ENCODE results near the gene OR3A1.
"Not testable (repeated sequence)": the region's sequence is repeated elsewhere in the genome, so short reads cannot be mapped to it uniquely, and the experiment has no call there.

Gene OR3A1

GRCh38 chr17:3298260-3298659 lies at the start of gene OR3A1:
TSS of gene OR3A1 (minus strand) at chr17:3298360. CDS start at chr17:3292582, 5,778 bp downstream.
- DNase-seq: no peak
- no peak within 1 kb of the TSS for H3K27ac Mint-ChIP-seq
- H3K27me3 Mint-ChIP-seq: no peaks in the 10 kb centered on the region
- ATAC-seq: no peak
- no peak within 1 kb of the TSS for H3K4me3 Mint-ChIP-seq
- no peaks in the 10 kb centered on the region for H3K4me1 Mint-ChIP-seq
- no peaks in the 10 kb centered on the region for H3K9me3 Mint-ChIP-seq

- not testable (repeated sequence) for H3K4me3 Mint-ChIP-seq, H3K27ac Mint-ChIP-seq, H3K4me1 Mint-ChIP-seq, ATAC-seq, DNase-seq
- Mint-ChIP-seq H3K27me3 (peaks cover 15% of the 10 kb centered on the region), H3K9me3 (peaks cover 18 to 31% of the 10 kb centered on the region in 2 donors)
These were observed 44.6 kb upstream of the OR3A1 start for GRCh38 chr17:3342782-3343181.

GRCh38 chr17:3335876-3336275 lies 37.7 kb upstream of the OR3A1 start:
- Mint-ChIP-seq H3K27me3 (no peaks in the 10 kb centered on the region), H3K27ac (no peak overlapping the region), H3K9me3 (peaks cover 0 to 19% of the 10 kb centered on the region in 2 donors), H3K4me3 (no peak overlapping the region), H3K4me1 (no peaks in the 10 kb centered on the region)
- DNase-seq (no peak), ATAC-seq (no peak)

GRCh38 chr17:3318336-3318735 lies 20.2 kb upstream of the OR3A1 start:
- DNase-seq (no peak), ATAC-seq (no peak)
- no peak overlapping the region for H3K27ac Mint-ChIP-seq
- H3K27me3 Mint-ChIP-seq: no peaks in the 10 kb centered on the region
- H3K4me1 Mint-ChIP-seq: no peaks in the 10 kb centered on the region
- peaks cover 0 to 13% of the 10 kb centered on the region in 2 donors for H3K9me3 Mint-ChIP-seq
- no peak overlapping the region for H3K4me3 Mint-ChIP-seq

- Mint-ChIP-seq H3K4me1 (no peaks in the 10 kb centered on the region), H3K27me3 (no peaks in the 10 kb centered on the region), H3K27ac (no peak overlapping the region), H3K4me3 (no peak overlapping the region), H3K9me3 (peaks cover 0 to under 1% of the 10 kb centered on the region in 2 donors)
- no peak for DNase-seq
- ATAC-seq: no peak
These were observed 18.7 kb upstream of the OR3A1 start for GRCh38 chr17:3316836-3317235.

- Mint-ChIP-seq H3K4me1 (no peaks in the 10 kb centered on the region), H3K9me3 (no peaks in the 10 kb centered on the region), H3K4me3 (no peak overlapping the region), H3K27me3 (no peaks in the 10 kb centered on the region), H3K27ac (no peak overlapping the region)
- ATAC-seq (no peak), DNase-seq (no peak)
These were observed 10.4 kb upstream of the OR3A1 start for GRCh38 chr17:3308603-3309002.

- H3K27ac Mint-ChIP-seq: no peak overlapping the region
- no peak for ATAC-seq
- DNase-seq: no peak
- H3K9me3 Mint-ChIP-seq: peaks cover 0 to 10% of the 10 kb centered on the region in 2 donors
- H3K4me3 Mint-ChIP-seq: no peak overlapping the region
- H3K4me1 Mint-ChIP-seq: no peaks in the 10 kb centered on the region
- H3K27me3 Mint-ChIP-seq: peaks cover 8% of the 10 kb centered on the region
These were observed 2.5 kb downstream of the OR3A1 start for GRCh38 chr17:3295632-3296031.

- not testable (repeated sequence) for H3K27ac Mint-ChIP-seq, H3K4me3 Mint-ChIP-seq, H3K4me1 Mint-ChIP-seq, H3K9me3 Mint-ChIP-seq, DNase-seq, ATAC-seq
- H3K27me3 Mint-ChIP-seq: peaks cover 18% of the 10 kb centered on the region
These were observed 4.6 kb downstream of the OR3A1 start for GRCh38 chr17:3293548-3293947.

- Mint-ChIP-seq H3K27ac (no peak overlapping the region), H3K9me3 (peaks cover 0 to 13% of the 10 kb centered on the region in 2 donors), H3K27me3 (no peaks in the 10 kb centered on the region), H3K4me3 (no peak overlapping the region), H3K4me1 (no peaks in the 10 kb centered on the region)
- DNase-seq (no peak), ATAC-seq (no peak)
These were observed 15.3 kb downstream of the OR3A1 start for GRCh38 chr17:3282901-3283300.

GRCh38 chr17:3276126-3276525 lies 22.0 kb downstream of the OR3A1 start:
- peaks cover 5 to 20% of the 10 kb centered on the region in 2 donors for H3K9me3 Mint-ChIP-seq

GRCh38 chr17:3271072-3271848 lies 26.9 kb downstream of the OR3A1 start:
- Mint-ChIP-seq H3K9me3 (peaks cover 5 to 26% of the 10 kb centered on the region in 2 donors), H3K27me3 (no peaks in the 10 kb centered on the region), H3K27ac (no peak overlapping the region), H3K4me3 (no peak overlapping the region), H3K4me1 (no peaks in the 10 kb centered on the region)
- DNase-seq: no peak
- ATAC-seq: no peak

More at GRCh38 chr17:3276126-3276525, 22.0 kb downstream of the OR3A1 start:
- no peak for DNase-seq
- H3K4me3 Mint-ChIP-seq: no peak overlapping the region
- H3K27ac Mint-ChIP-seq: no peak overlapping the region
- H3K27me3 Mint-ChIP-seq: no peaks in the 10 kb centered on the region
- no peaks in the 10 kb centered on the region for H3K4me1 Mint-ChIP-seq
- ATAC-seq: no peak

- ATAC-seq (no peak), DNase-seq (no peak)
- Mint-ChIP-seq H3K27me3 (no peaks in the 10 kb centered on the region), H3K4me3 (no peak overlapping the region), H3K4me1 (no peaks in the 10 kb centered on the region), H3K27ac (no peak overlapping the region), H3K9me3 (no peaks in the 10 kb centered on the region)
These were observed 37.6 kb downstream of the OR3A1 start for GRCh38 chr17:3260600-3260999.

- H3K4me1 Mint-ChIP-seq: no peaks in the 10 kb centered on the region
These were observed 38.0 kb downstream of the OR3A1 start for GRCh38 chr17:3260163-3260562.

GRCh38 chr17:3256575-3256974 lies 41.6 kb downstream of the OR3A1 start:
- no peak for ATAC-seq
- H3K4me1 Mint-ChIP-seq: no peaks in the 10 kb centered on the region
- no peak overlapping the region for H3K4me3 Mint-ChIP-seq
- H3K27ac Mint-ChIP-seq: no peak overlapping the region
- no peak for DNase-seq
- H3K27me3 Mint-ChIP-seq: no peaks in the 10 kb centered on the region
- peaks cover 0 to 5% of the 10 kb centered on the region in 2 donors for H3K9me3 Mint-ChIP-seq

More at GRCh38 chr17:3260163-3260562, 38.0 kb downstream of the OR3A1 start:
- no peaks in the 10 kb centered on the region for H3K9me3 Mint-ChIP-seq
- no peak for DNase-seq
- H3K27ac Mint-ChIP-seq: no peak overlapping the region
- no peak overlapping the region for H3K4me3 Mint-ChIP-seq
- ATAC-seq: no peak
- no peaks in the 10 kb centered on the region for H3K27me3 Mint-ChIP-seq

GRCh38 chr17:3249013-3249412 lies 49.1 kb downstream of the OR3A1 start:
- not testable (repeated sequence) for DNase-seq, H3K4me1 Mint-ChIP-seq, H3K4me3 Mint-ChIP-seq, ATAC-seq, H3K9me3 Mint-ChIP-seq, H3K27ac Mint-ChIP-seq, H3K27me3 Mint-ChIP-seq

GRCh38 chr17:3244841-3245240 lies 53.3 kb downstream of the OR3A1 start:
- H3K27ac Mint-ChIP-seq, DNase-seq, H3K27me3 Mint-ChIP-seq, H3K4me3 Mint-ChIP-seq, H3K9me3 Mint-ChIP-seq, ATAC-seq, H3K4me1 Mint-ChIP-seq: not testable (repeated sequence)

GRCh38 chr17:3241044-3241443 lies 57.1 kb downstream of the OR3A1 start:
- ATAC-seq, H3K27ac Mint-ChIP-seq, H3K9me3 Mint-ChIP-seq, H3K4me3 Mint-ChIP-seq, DNase-seq, H3K4me1 Mint-ChIP-seq, H3K27me3 Mint-ChIP-seq: not testable (repeated sequence)
